ENCODE results near the gene TMEM117.

TMEM117 gene

DNA sequence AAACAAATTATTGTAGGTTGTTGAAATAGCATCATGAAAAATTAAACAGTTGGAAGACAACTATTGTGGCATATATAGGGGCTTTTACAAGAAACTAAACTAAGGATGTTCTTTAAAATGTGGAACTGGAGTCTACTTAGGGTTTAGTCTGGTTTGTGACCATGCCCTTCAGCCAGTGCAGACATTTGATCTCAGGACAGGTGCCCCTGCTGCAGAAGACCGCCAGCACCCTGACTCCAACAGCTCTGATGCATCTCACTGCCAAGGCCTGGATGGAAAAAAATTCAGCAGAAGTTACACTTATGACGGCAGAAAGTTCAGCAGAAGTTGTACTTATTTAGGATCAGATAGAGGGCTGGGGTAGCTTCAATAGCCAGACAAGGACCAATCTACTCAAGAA, 51.5 kb downstream of the TMEM117 start:
- no peak for DNase-seq

DNA sequence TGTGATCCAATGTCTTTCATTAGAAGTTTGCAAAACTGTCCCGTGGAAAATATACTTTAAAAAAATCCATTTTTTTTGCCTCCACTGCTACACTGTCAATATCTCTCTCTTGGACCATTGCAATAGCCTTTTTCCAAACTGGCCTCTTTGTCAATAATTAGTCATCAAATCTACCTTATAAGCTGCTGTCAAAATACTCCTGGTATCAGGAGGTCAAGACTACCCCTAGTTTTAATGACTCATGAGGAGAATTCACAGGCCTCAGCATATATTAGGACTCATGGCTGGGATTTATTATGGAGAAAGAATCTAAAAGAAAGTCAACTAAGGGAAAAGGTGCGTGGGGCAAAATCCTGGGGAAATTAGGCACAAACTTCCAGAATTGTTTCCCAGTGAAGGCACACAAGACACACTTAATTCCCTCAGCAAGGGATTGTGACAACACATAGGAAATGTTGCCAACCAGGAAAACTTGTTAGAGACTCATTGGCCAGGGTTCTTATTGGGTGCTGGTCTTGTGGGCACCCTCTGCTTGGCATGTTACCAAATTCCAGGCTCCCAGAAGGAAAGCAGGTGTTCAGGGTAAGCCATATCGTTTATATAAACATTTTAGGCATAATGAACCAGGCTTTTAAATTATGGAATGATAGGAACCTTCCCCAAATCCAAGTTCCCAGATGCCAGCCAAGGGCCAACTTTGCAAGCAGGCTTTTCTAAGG, 56.1 kb downstream of the TMEM117 start:
- DNase-seq: no peak

- DNase-seq: no peak
These were observed 57.8 kb downstream of the TMEM117 start for GRCh38 chr12:43893670-43894069.

GRCh38 chr12:43895580-43896206, 59.8 kb downstream of the TMEM117 start:
- no peak for DNase-seq

- no peak for DNase-seq
These were observed 60.6 kb downstream of the TMEM117 start for GRCh38 chr12:43896496-43896895.

GRCh38 chr12:43898474-43898873, 62.6 kb downstream of the TMEM117 start:
- DNase-seq: no peak

DNA sequence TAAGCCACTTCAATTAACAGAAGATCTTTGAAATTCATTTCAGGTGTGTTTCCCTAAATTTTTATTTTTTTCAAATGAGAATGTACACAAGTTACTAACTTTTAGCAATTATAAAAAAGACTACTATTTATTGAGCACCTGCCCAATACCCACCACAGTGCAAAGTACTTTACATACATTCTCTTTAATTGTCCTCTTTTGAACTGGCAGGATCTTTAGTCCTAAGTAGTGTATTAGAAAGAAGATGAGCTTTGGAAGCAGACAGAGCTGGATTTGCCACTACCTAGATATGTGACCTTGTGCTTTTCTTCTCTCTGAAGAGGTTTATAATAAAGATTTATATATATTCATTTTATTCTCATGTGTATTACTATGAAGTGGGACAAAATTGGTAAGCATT, 63.7 kb downstream of the TMEM117 start:
- no peak for DNase-seq

- DNase-seq: no peak
These were observed 67.8 kb downstream of the TMEM117 start for GRCh38 chr12:43903686-43904085.

DNA sequence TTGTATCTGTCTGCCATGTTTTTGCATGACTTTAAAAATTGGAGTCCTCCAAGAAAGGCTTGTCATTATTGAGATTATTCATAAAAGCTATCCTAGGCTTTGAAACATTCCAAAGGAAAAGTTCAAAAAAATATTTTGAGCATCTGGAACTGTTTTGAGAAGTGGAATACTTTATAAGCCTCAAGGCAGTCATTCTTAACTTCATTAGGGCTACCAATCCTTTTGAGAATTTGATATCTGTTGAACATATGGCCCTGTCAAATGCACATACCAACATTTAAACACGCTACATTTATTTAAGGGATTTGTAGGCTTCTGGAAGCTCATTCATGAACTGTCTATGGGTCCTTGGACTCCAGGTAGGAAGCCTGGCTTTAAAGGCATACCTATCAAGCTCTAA, 77.0 kb downstream of the TMEM117 start:
- DNase-seq: no peak

GRCh38 chr12:43914391-43914790, 78.5 kb downstream of the TMEM117 start:
- DNase-seq: no peak

DNA sequence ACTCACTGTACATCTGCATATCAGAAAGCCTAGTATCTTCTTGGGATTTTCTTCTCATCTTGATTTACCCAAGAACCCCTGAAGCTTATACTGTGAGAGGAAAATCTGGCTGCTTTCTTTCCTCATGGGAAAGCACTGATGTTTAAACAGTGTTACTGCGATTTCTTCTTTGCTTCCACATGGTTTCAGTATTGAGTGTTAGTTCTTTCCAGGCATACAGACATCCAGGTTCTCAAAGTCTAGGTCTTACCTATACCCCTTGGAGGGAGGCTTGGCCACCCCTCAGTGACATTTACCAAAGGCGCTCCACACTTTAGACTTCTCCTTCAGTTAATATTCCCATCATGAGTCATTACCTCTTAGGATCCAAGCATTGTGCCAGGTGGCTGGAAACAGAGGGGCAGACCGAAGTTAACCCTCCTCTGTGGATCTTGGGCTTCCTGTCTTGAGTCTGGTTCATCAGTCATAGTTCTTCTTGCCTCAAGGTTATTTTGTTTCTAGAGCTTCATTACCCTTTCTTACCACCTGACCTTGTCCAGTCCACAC, 79.1 kb downstream of the TMEM117 start:
- DNase-seq: no peak

- no peak for DNase-seq
These were observed 82.0 kb downstream of the TMEM117 start for GRCh38 chr12:43917896-43918295.

GRCh38 chr12:43921666-43922337, 85.9 kb downstream of the TMEM117 start:
- no peak for DNase-seq

DNA sequence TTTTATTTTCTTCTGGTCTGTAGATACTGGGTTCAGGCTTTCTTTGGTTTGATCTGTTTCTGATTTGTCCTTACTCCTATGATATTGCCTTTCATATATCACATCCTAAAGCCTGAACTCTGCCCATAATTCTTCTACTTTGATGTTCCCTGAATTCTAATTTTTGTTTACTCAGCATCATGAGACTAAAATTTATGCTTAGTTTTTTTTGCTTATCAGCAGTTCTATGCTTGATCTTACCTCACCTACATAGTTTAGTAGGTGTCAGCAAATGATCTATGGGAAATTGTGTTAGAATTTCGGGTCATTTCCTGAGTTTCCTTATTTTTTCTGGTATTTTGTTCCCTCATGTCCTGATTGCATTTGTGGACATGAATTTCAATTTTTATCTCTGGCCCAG, 94.2 kb downstream of the TMEM117 start:
- DNase-seq: no peak

GRCh38 chr12:43931187-43931586, 95.3 kb downstream of the TMEM117 start:
- no peak for DNase-seq

DNA sequence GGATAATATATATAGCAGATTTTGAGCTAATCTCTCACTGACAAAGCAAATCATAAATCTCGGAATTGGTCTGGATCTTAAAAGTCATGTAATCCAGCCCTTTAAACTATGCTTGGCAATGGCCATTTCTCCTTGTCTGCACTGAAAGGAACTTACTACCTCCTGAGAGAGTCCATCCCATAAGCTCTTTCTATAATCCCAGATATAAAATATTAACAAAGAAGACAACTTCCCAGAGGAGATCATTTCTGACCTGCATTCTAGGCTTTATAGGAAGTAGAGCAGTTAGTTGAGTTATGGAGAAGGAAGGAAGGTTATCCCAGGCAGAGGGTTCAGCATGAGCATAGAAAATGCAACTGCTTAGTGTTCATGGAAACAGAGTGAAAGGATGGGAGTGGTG, 99.7 kb downstream of the TMEM117 start:
- DNase-seq: no peak

GRCh38 chr12:43937947-43938346, 102.1 kb downstream of the TMEM117 start:
- DNase-seq: no peak

DNA sequence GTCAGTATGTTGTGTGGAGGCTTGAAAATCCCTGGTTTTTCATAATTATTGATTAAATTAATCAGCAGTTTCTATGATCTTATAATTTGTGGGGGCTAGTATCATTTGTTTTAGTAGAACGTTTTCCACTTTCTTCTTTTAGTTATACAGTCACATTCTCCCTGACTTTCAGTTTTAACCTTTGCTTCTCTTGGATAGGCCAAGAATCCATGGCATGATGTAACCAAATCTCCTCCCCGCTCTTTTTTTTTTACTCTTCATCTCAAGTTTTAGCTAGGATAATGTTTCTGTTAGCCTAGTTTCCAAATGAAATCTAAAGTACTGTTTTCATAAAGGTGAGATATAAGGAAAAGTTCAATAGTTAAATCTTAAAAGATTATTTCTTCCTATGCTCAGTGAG, 106.5 kb downstream of the TMEM117 start:
- no peak for DNase-seq

GRCh38 chr12:43945983-43946382, 110.1 kb downstream of the TMEM117 start:
- no peak for DNase-seq

DNA sequence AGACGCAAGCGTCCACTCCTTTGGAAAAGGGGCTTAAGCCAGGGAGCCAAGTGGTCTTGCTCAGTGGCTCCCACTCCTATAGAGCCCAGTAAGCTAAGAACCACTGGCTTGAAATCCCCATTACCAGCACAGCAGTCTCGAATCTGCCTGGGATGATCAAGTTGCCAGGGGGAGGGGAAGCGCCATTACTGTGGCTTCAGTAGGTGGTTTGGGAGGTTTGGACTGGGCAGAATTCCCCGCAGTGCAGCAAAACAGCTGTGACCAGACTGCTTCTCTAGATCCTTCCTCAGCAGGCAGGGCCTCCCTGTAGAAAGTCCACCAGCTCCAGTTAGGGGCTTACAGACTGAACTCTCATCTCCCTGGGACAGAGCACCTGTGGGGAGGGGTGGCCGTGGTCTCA, 115.4 kb downstream of the TMEM117 start:
- DNase-seq: no peak

DNA sequence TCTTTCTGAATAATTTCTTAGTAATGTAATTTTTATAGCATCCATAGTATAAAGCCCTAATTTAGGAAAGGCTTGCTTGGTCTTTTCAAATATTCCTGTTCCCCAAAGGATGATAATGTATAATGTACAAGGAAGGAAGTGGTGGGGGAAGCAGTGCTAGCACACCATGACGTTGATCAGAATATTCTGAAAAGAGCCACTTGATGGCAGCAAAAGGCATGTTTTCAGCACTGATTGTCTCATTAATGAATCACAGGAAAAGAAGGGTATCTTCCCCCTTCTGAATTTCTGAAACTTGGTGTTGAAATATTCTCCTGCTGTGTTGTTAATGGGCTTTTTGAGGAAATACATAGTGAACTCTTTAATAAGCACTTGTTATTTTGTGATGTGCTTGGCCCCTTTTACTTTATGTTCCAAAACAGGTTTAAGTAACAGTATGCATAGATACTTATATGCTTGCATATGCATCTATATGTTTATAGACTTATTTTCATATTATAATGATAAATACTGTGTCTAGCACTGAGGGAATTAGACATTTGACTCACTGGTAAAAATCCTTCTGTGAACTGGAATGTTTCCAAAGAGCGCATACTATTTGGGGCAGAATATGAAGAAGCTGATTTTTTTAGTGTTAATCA, 122.0 kb downstream of the TMEM117 start:
- DNase-seq: no peak

DNA sequence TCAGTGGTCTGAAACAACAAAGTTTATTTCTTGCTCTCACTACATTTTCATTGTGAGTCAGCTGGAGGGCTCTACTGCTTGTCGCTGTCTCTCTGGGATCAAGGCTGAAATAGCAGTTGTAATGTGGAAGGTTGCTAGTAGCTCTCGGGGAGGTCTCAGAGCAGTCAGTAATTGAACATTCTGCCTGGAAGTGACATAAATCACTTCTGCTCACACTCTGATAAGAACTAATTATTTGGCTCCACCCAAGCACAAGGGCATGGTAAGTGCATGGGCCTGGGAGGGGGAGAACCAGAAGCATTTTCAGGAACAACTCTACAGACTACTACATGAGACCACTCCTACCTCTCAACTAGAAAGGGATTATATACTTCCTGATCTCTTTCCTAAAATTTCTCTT, 128.2 kb downstream of the TMEM117 start:
- DNase-seq: no peak

- DNase-seq: no peak
These were observed 129.1 kb downstream of the TMEM117 start for GRCh38 chr12:43964961-43965360.

DNA sequence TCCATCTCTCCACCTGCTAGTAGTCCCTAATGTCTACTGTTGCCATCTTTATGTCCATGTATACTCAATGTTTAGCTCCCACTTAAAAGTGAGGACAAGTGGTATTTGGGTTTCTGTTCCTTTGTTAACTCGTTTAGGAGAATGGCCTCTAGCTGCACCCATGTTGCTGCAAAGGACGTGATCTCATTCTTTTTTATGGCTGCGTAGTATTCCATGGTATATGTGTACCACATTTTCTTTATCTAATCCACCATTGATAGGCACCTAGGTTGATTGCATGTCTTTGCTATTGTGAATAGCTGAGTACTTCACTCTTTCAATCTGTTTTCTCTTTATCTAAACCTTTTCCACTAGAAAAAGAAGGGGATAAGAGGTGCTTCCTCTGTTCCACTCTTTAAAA, 130.0 kb downstream of the TMEM117 start:
- DNase-seq: no peak
